UCSD-AML1 (cell line): ENCODE results near the gene CERK.

Experiments
- DNase-seq: peaks from one replicate; lab custom pipeline; 2025; ENCODE audit not compliant: unreplicated experiment; lab: John Stamatoyannopoulos, UW

The CERK gene

DNA sequence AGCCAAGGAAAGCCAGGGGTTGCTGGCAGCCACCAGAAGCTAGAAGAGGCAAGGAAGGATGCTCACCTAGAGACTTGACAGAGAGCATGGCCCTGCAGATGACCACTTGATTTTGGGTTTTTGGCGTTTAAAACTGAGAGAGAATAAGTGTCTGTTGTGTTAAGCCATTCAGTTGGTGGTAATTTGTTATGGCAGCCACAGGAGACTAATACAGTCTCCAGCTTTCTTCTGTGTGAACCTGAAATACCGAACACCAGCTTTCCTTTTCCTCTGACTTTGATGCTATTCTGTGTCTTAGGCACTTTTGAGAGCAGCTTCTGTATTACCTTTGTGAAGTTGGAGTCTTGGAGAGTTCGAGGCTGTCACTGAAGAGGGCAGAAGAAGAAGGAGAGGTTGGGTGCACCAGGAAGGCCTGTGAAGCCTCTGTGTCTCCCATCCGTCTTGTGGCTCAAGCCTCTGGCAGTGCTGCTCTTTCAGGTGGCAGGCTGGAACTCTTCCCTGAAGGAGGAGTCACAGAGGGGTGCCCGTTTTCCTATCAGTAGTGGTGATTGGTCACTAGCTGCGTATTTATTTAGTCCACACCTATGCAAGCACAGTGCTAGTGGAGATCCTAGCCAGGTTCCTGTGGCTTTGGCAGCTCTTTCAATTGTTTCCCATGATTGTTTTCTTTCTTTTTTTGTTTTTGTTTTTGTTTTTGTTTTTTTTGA lies 26.9 kb upstream of the CERK start:
- DNase-seq: no peak

DNA sequence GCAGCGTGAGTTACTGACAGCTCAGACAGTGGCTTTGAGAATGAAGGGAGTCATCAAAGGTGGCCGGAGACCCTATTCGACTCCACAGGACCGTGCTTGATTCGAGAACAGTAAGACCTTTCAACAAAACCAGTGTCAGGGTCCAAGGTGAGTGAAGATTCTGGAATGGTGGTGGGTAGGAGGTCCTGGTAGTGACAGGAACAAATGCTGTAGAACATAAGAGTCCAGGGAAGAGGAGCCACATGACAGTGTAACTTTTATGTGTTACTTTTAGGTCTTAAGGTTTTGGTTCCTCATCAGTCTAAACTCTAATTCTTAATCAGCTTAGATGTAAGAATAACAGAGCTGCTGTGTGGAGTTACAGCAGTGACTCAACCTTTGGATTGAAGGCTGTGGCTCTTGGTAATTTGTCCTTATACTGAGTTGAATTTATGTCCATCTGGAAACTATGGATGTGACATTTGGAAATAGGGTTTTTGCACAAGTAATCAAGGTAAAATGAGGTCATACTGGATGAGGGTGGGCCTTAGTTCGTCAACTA lies 26.2 kb upstream of the CERK start:
- no peak for DNase-seq

DNA sequence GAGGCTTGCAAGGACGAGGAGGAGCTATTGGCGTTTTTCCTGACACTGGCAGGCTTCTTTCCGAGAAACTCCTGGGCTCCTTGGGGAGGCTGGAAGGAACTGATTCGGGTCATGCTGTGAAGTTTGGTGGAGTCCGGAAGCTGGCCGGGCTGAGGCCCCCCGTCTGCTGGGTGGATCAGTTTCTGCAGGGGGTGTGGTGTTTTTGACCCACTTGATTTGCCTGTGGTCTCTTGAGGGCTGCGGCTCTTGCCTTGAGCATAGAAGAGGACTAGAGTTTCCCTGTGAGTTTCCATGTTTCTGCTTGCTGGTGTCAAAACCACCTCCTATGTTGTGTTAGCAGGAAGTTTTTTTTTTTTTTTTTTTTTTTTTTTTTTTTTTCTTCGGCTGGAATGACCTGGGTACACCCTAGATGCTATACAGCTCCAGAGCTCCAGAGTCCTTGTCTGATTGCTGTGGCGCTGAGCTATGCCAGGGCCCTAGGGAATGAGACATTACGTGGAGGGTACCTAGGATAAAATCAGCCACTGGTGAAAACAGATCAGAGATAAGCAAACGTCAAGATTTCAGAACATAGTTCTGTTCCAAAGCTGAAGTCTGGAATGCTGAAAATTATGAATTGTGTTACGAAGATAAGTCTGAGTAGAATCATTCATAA lies 25.1 kb upstream of the CERK start:
- peak; percentile 61 for DNase-seq

DNA sequence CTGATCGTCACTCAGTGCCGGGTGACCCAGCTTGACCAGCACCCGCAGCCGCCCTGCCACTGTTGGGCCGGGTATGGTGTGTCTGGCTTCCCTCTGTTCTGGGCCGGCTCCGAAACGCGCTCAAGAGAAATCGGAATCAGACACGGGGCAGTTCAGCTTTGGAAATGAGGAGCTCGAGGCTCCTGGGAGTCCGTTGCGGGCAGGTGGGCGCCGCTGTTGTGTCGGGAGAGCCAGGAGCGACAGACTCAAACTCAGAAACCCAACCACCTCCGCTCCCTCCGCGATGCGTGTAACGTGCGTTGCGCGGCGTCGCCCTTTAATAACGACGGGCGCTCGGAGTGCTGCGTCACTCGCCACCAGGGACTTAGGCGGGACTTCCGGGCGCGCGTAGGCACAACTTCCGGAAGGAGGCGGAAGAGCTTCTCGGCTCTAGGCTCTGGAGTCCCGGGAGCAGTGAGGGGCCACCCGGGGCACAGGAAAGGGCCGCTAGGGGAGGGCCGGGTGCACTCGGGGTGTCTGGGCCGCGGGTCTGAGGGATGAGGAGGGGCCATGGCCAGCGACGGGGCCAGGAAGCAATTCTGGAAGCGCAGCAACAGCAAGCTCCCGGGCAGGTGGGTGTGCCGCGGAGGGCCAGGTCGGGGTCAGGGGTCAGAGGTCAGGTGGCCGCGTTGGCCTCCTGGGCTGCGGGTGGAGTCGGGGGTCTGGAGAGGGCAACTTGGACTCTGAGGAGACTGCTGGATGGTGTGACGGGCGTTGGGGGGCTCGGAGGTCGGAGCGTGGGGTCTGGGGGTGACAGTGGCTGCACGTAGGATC lies 24.4 kb upstream of the CERK start, which contains the start of gene TBC1D22A:
Gene TBC1D22A, plus strand, starts transcription at position 413 of the 813 bp plus-strand sequence. Its CDS starts 137 bp downstream, at position 550.
- peak; percentile 95 for DNase-seq

DNA sequence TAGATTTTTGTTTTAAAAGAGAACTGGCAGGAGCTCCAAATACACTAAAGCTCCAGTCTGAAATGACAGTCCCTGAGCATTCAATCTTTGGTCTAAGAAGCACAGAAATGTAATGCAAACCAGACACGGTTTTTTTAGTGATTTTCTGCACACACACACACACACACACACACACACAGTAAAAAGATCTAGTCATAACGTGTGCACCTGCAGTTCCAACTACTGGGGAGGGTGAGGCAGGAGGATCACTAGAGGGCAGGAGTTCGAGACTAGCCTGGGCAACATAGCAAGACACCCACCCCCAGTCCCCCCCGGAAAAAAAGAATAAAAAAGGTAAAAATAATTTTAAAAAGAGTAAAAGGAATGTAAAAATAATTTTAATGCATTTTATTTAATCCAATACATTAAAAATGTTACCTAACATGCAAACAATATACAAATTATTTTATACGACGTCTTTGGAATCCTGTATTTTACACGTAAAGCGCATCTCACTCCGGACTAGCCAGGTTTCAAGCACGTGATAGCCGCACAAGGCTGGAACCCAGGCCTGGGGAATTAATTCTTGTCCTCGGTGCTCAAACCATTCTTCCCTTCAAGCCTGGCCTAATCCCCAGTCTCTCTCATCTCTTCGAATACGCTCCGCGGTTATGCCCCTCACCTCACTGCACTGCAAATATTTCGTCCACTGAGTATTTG lies 23.6 kb upstream of the CERK start:
- no peak for DNase-seq

DNA sequence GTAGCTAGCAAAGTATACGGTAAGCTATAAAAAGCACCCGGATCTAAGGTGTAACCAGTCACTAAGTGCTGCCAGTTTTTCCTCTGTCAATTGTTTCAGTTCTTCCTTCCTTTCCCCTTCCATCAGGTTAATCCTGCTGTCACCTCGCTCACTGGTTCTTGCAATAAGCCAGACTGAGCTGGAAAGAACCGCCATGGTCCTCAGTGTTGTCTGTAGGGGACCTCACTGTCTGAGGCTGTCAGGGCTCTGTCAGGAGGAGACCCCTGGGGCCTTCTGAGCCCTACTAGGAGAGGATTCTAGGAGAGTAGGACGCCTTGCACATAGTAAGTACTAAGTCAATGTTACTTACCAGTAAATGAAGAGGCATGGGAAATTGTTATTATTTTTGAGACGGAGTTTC lies 23.0 kb upstream of the CERK start:
- no peak for DNase-seq

DNA sequence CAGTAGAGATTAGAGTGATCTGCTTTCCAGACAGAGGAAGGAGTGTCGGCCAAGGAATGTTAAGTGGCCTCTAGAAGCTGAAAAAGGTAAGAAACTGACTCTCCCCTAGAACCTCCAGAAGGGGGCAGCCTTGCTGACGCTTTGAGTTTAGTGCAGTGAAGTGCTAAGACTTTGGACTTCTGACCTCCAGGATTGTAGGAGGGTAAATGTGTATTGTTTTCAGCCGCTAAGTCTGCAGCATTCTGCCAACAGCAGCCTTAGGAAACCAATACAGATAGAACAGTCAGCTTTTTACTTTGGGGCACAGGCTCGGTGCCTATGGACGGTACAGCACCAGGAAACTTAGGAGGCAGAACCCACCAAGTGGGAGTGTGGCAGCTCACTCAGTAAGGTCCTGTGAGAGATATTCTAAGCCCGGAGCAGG lies 20.8 kb upstream of the CERK start:
- peak; percentile 42 for DNase-seq

DNA sequence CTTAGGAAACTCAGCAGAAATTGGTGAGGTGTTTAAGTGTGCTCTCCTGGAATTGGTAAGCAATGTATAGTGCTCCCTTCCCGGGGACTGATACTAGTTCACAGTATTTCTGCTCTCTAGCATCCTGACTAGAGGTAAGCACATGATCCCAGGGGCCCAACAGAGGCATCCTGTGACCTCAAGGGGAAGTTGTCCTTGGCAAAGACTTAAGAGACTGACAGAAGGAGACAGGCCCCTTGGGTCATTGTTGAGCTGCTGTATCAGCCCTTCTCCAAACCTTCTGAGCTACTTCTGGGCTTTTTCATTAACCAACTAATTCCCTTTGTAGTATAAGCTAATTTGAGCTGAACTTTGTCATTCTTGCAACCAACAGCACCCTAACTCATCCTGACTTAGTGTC lies 20.1 kb upstream of the CERK start:
- DNase-seq: no peak

DNA sequence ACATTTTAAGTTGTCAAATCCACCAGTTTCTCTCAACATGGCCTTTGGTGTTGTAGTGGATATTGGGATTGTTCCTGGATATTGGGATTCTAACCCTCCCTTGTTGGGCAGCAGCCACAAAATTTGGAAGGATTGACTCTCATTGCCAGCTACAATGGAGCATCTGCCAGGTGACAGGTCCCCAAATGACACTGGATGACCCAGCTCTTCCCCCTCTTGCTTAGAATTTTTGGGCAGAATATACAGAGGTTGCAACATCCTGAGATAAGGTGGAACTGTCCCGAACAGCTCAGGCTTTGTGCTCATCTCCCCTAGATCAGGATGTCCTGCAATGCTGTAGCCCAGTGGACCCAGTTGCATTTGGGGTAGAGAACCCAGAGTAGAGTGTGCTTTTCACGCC lies 19.1 kb upstream of the CERK start:
- no peak for DNase-seq

DNA sequence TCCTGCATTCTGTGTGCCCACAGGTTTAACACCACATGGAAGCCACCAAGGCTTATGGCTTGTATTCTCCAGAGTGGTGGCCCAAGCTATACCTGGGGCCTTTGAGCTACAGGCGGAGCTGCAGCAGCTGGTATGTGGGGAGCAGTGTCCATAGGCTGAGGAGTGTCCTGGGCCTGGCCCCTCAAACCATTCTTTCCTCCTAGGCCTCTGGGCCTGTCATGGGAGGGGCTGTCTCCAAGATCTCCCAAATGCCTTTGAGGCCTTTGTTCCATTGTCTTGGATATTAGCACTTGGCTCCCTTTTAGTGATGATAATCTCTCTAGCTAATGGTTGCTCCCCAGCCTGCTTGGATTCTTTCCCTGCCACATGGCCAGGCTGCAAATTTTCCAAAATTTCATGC lies 18.0 kb upstream of the CERK start:
- DNase-seq: no peak

DNA sequence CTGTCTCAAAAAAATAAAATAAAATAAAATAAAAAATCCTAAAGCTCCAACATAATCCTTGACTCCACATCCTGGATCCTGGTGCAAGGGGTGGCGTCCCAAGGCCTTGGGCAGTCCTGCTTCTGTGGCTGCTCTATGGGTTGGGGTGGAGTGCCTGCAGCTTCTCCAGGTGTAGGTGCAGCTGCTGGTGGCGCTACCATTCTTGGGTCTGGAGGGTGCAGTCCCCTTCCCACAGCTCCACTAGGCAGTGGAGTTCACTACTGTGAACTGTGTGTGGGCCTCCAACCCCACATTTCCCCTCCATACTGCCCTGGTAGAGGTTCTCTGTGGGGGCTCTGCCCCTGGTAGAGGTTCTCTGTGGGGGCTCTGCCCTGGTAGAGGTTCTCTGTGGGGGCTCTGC lies 17.5 kb upstream of the CERK start:
- DNase-seq: no peak

DNA sequence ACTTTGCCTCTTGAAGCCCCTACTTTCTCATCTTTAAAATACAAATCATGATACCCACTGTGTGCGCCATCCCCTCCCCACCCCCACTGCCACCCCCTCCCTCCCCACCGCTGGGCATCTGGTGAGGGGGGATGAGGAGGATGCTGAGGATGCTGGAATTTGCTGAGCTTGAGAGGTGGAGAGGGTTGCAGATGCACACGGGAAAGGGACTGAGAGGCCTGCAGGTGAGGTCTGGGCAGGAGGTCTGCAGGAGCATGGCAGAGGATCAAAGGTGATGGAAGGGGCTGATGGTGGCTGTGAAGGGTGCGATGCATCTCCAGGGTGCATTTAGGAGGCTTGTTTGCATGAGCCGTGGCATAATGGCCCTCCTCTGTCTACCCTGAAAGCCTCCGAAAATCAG lies 16.8 kb upstream of the CERK start:
- no peak for DNase-seq

DNA sequence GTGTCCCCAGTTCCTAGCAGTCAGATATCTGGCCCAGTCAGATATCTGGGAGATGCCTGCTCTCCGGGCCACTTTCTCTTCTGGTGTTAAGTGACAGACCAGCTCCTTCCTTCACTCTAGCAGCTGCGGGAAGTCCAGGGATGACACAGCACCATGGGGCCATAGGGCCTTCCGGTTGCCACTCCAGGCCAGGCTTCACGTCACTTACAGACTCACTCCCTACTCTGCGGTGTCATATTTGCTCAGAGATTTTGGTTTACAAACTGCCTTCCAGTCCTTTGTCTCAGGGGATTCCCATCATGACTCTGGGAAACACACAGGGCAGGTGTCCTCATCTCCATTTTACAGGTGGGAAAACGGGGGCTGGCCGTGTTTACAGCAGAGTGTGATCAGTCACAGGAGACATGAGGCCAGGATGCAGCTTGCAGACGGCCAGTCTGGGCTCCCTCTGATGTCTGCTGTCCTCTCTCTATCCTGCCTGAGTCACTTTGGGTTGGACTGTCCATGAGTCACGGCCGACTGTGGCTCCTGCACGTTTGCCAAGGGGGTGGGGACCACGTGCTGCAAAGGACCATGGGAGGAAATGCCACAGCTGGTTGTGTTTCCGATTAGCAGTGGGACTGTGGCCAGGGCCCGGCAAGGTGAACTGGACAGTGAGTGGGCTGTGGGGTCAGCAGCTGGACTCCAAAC lies 16.2 kb upstream of the CERK start:
- peak; percentile 81 for DNase-seq

DNA sequence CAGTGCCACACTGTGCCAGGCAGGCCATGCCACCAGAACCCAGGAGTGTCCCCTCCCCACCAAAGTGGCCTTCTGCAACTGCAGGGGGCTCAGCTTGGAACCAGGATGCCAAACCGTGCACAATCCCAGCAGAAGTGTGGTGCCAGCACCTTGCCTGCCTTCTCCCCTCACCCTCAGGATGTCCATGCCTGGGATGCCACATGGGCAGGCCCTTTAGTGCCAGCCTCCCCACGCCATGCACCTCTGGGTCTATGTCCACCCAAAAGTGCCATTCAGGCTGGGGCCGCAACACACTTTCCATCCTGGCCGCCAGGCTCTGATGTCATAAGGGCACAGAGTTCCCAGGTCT lies 15.7 kb upstream of the CERK start:
- DNase-seq: no peak

DNA sequence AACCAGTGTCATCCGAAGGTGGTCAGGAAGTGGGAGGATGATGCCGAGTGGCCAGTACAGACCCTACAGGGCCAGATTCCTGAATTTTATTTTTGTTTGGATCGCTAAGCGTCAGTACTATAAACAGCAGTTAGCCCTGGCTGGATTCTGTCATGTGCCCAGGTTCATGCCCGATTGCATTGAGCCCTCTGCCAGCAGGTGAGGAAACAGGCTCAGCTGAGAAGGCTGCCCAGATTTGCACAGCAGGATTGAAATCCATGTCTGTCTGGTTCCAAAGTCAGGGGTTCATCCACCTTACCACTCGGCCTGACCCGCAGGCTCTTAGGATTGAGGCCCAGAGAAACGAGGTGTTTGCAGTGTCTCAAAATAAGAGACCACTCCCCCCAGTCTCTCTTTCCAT lies 15.3 kb upstream of the CERK start:
- no peak for DNase-seq

DNA sequence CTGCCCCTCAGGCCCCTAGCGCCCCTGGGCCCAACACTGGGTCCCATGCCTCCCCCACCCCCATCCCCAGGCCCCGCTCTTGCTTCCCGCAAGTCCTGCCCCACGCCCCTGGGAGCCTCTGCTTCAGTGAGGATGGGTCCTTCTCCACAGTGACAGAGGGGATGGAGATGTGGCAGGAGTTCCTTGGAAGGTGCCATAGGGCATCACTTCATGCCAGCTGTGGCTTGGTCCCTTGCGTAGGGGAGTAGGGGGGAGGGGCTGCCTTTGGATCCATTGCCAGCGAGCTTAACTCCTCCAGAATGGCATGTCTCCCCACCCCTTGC lies 14.9 kb upstream of the CERK start:
- DNase-seq: no peak

DNA sequence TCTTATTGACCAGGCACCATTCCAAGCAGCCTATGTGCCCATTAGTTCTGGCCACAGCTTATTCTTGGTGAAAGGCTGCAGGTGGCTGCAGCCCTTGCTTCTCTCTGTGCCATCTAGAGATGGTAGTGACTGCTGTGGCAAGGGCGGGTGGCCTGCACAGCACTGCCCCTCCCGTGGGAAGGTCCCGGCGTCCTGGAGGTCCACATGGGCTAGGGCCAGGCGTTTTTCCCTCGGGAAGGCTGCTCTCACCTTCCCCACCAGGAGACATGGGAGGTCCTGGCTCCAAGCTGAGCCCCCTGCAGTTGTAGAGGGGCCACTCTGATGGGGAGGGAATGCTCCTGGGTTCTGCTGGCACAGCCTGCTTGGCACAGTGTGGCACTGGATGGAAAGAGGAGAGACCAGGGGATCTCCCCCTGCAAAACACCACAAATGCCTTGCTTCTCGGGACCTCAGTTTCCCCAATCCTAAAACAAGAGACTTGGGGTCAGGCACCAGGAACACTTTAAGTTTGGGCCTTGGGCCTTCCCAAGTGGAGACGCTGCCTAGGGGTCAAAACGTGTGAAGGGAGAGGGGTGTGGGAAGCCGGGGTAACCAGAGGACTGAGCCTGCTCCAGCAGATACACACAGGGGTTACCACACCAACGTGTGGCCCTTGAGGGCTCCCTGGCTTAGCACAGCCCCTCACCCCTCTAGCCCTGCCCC lies 14.4 kb upstream of the CERK start:
- DNase-seq: no peak

DNA sequence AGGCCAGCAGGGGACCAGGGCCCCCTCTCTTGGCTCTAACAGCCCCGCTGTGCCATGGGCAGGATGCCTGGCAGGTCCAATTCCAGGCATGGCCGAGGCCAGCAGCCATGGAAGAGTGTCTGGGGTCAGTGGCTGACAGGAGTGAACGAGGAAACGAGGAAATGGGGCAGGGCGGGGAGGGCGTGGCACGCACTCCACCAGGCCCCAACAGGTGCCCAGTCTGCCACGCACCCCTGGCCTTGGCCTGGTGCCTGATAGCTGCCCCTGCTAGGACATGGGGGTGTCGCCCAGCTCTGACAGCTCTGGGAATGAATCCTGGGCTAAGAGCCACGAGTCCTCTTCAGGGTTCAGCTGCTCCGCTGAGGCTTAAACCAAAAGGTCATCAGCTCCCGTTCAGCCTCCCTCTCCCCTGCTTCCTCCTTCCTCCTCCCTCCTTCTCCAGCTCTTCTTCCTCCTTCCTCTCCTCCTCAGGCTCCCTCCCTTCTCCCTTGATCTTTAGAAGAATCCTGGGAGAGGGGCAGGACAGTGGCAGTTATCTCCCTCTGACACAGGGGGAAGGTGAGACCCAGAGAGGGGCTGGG lies 12.9 kb upstream of the CERK start:
- DNase-seq: no peak

DNA sequence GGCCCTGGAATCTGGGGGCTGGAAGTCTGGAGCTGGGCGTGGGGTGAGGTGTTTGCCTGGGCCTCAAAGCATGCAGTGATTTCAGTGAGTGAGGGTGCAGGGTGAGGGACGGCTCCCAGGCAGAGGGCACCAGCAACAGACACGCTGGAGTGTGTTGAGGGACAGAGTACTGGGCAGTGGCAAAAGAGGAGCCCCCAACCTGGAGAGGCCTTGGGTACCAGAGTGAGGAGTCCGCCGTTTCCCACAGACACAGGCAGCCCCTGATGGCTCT lies 12.4 kb upstream of the CERK start:
- no peak for DNase-seq
